Esophagus squamous epithelium (tissue), 5 donors: ENCODE results near the gene TNFSF4. TPM values are rescaled to one million over a fixed set of nuclear protein-coding genes. Genes with fewer than 3 reads are reported as not detected.

Experiments
- DNase-seq: peaks from one replicate; lab custom pipeline; 2025; lab: John Stamatoyannopoulos, UW
- H3K27ac ChIP-seq, 4 donors: fragments of 200-600 bp; sonication (generic); one replicate each; pipeline ENCODE4 v1.5.1; 2016 to 2019; ENCODE audit warnings: mild to moderate bottlenecking in 1 of 4
- H3K27me3 ChIP-seq, 4 donors: fragments of 200-600 bp; sonication (generic); 1 replicate in 3 of 4; 2 replicates in 1 of 4; pipeline versions ENCODE4 v1.5.1 to v1.6.0; 2017 to 2021; ENCODE audit warnings: antibody characterized with exemption in 1 of 4
- H3K36me3 ChIP-seq, 3 donors: fragments of 200-600 bp; sonication (generic); one replicate each; pipeline ENCODE4 v1.5.1; 2016 to 2019
- H3K4me1 ChIP-seq, 3 donors: fragments of 200-600 bp; sonication (generic); one replicate each; pipeline ENCODE4 v1.5.1; 2017 to 2019
- H3K4me3 ChIP-seq, 4 donors: fragments of 200-600 bp; sonication (generic); 1 replicate in 3 of 4; 2 replicates in 1 of 4; pipeline ENCODE4 v1.5.1; 2016 to 2019; ENCODE audit warnings: mild to moderate bottlenecking in 2 of 4, moderate library complexity in 1 of 4
- H3K9me3 ChIP-seq, 3 donors: fragments of 200-600 bp; sonication (generic); one replicate each; pipeline ENCODE4 v1.5.1; 2016 to 2019
- POLR2A ChIP-seq, 4 donors: fragments of 450-650 bp; IDR thresholded peaks; one replicate each; pipeline ENCODE4 v1.6.1; 2017; ENCODE audit warnings: antibody characterized with exemption in 4 of 4, mild to moderate bottlenecking in 4 of 4, moderate library complexity in 3 of 4
- WGBS, 2 donors: methylation state at CpG; one replicate each; pipeline ENCODE4 v1.1.5; 2018; 5-methylcytosine and 5-hydroxymethylcytosine counted together
- intact Hi-C: fragments of 100-400 bp; cut with DNase I; formaldehyde crosslinking; loops from one replicate; pipeline ENCODE4 v1.15.0; 2022
- total RNA-seq, 4 donors: library from RNA; depleted of rRNA; stranded (reverse); fragments of >200 nt; gene quantifications; one replicate each; pipeline ENCODE4 v1.1.0, GENCODE V29; 2016
- TF ChIP-seq, protein P1 (sequence below), 6 experiments: fragments of 450-650 bp in 4 of 6; fragments of 200-600 bp in 2 of 6; sonication (generic) in 2 of 6; IDR thresholded peaks; one replicate each; pipeline ENCODE4 v1.5.1; 2016 to 2019; ENCODE audit warnings: antibody characterized with exemption in 6 of 6, mild to moderate bottlenecking in 4 of 6, moderate library complexity in 4 of 6
- donor health status: DM: yes; HTN: yes; CAD: no.

Gene TNFSF4
- total RNA-seq, 4 donors from 2014 or later, result 0.09 to 0.57 TPM; not detected in 2

GRCh38 chr1:173153503-173153902 lies 53.6 kb downstream of the TNFSF4 start:
- no peaks in the 10 kb centered on the region for H3K4me1 ChIP-seq
- TF ChIP-seq, protein P1, sequence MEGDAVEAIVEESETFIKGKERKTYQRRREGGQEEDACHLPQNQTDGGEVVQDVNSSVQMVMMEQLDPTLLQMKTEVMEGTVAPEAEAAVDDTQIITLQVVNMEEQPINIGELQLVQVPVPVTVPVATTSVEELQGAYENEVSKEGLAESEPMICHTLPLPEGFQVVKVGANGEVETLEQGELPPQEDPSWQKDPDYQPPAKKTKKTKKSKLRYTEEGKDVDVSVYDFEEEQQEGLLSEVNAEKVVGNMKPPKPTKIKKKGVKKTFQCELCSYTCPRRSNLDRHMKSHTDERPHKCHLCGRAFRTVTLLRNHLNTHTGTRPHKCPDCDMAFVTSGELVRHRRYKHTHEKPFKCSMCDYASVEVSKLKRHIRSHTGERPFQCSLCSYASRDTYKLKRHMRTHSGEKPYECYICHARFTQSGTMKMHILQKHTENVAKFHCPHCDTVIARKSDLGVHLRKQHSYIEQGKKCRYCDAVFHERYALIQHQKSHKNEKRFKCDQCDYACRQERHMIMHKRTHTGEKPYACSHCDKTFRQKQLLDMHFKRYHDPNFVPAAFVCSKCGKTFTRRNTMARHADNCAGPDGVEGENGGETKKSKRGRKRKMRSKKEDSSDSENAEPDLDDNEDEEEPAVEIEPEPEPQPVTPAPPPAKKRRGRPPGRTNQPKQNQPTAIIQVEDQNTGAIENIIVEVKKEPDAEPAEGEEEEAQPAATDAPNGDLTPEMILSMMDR (IDR thresholded peaks at IDR 0.05), result no peak
- no peak for TF ChIP-seq POLR2A (IDR thresholded peaks at IDR 0.05)
- no peak overlapping the region for H3K27ac ChIP-seq
- DNase-seq, result no peak
- no peaks in the 10 kb centered on the region for H3K9me3 ChIP-seq
- H3K36me3 ChIP-seq, result no peaks in the 10 kb centered on the region
- H3K4me3 ChIP-seq, result no peak overlapping the region
- intact Hi-C loops, result no loop called here
- WGBS, 2 donors, result 85 to 100% methylated on average over 2 to 4 of the region's 4 CpGs
- no peaks in the 10 kb centered on the region for H3K27me3 ChIP-seq

DNA sequence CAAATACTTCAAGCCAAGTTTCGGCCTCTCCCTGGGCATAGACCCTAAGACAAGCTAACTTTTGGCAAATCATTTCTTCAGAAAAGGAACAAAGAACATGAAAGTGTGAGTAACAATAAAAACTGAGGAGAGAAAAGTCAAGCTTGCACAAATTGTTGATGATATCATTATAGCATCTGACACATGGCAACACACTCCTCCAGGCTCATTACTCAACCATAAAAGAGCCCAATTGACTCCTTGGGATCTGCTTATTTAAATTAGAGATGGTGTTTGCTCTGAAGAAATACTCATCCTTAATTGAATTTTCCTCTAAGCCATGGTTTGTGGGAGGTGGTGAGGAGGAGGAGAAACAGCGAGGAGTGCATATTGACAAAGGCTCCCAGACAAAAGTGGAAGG lies 54.5 kb downstream of the TNFSF4 start:
- H3K4me3 ChIP-seq, result no peak overlapping the region
- no peaks in the 10 kb centered on the region for H3K27me3 ChIP-seq
- WGBS, 2 donors, result 48 to 69% methylated on average over 2 of the region's 2 CpGs
- DNase-seq, result no peak
- H3K4me1 ChIP-seq, result no peaks in the 10 kb centered on the region
- no peaks in the 10 kb centered on the region for H3K36me3 ChIP-seq
- intact Hi-C loops, result no loop called here
- no peak for TF ChIP-seq POLR2A (IDR thresholded peaks at IDR 0.05)
- TF ChIP-seq, protein P1 (IDR thresholded peaks at IDR 0.05), result no peak
- no peaks in the 10 kb centered on the region for H3K9me3 ChIP-seq
- no peak overlapping the region for H3K27ac ChIP-seq

DNA sequence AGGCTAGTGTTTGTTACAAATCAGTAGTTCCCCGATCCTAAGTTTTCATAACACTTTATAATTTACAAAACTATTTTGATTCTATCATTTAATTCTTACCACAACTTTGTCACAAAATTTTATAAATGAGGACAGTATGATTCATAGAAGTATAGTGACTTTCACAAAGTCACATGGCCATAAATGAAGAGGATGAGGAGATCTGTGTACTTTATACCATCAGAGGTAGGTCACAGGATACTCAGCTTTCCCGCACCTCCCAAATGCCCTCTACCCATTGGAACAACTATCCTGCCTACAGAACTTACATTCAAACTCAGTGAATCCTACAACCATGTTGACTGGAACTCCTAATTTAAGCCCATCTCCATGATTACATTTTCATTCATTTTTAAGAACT lies 56.3 kb downstream of the TNFSF4 start:
- TF ChIP-seq, protein P1 (IDR thresholded peaks at IDR 0.05), result no peak
- TF ChIP-seq POLR2A (IDR thresholded peaks at IDR 0.05), result no peak
- H3K27ac ChIP-seq, result no peak overlapping the region
- no peak for DNase-seq
- H3K9me3 ChIP-seq, result peaks cover 0 to 4% (median 0%) of the 10 kb centered on the region in 3 donors
- no peak overlapping the region for H3K4me3 ChIP-seq
- no peaks in the 10 kb centered on the region for H3K4me1 ChIP-seq
- no peaks in the 10 kb centered on the region for H3K27me3 ChIP-seq
- intact Hi-C loops, result no loop called here
- no peaks in the 10 kb centered on the region for H3K36me3 ChIP-seq
- 86 to 90% methylated on average over 1 to 2 of the region's 2 CpGs for WGBS, 2 donors

- 30 to 35% methylated on average over 2 of the region's 2 CpGs for WGBS, 2 donors
- Histone ChIP-seq H3K27ac (no peak overlapping the region), H3K4me1 (no peaks in the 10 kb centered on the region), H3K36me3 (no peaks in the 10 kb centered on the region), H3K27me3 (no peaks in the 10 kb centered on the region), H3K9me3 (peaks cover 0 to 7% (median 0%) of the 10 kb centered on the region in 3 donors), H3K4me3 (no peak overlapping the region)
- DNase-seq, result no peak
- TF ChIP-seq POLR2A (IDR thresholded peaks at IDR 0.05), result no peak
- TF ChIP-seq, protein P1 (IDR thresholded peaks at IDR 0.05), result no peak
- intact Hi-C loops, result no loop called here
Measured at GRCh38 chr1:173149887-173150286, 57.2 kb downstream of the TNFSF4 start.

DNA sequence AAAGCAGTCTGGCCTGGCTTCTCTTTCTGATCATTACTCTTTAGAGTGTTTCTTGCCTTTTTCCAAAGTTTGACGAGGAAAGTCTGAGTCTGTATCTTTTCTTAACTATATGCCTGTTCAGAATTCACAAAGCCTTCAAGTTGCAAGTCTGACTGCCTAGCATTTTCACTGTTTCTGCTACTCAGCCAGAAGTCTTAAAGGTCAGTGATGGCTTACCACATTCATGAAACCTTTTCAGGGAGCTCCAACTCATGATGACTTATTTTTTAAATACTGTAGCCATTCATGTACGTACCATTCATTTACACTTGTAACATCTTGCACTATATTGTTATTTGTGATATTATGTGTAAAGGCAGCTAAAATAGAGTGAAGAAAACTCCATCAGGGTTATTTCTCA lies 58.2 kb downstream of the TNFSF4 start:
- DNase-seq, result no peak
- H3K36me3 ChIP-seq, result no peaks in the 10 kb centered on the region
- TF ChIP-seq, protein P1 (IDR thresholded peaks at IDR 0.05), result no peak
- TF ChIP-seq POLR2A (IDR thresholded peaks at IDR 0.05), result no peak
- H3K4me1 ChIP-seq, result no peaks in the 10 kb centered on the region
- H3K27ac ChIP-seq, result no peak overlapping the region
- H3K27me3 ChIP-seq, result no peaks in the 10 kb centered on the region
- intact Hi-C loops, result no loop called here
- no peak overlapping the region for H3K4me3 ChIP-seq
- H3K9me3 ChIP-seq, result peaks cover 0 to 7% (median 0%) of the 10 kb centered on the region in 3 donors
- 89 to 100% methylated on average over 2 of the region's 2 CpGs for WGBS, 2 donors
